Ishikawa (cell line): ENCODE measurements around the gene SAG.

ENCODE experiments used
- CREB1 ChIP-seq: IDR thresholded peaks from 2 replicates; pipeline ENCODE4 v1.6.1; 2012; ENCODE audit warnings: low read depth
- EP300 ChIP-seq: IDR thresholded peaks from 2 replicates; pipeline ENCODE4 v1.6.1; 2012; ENCODE audit warnings: borderline replicate concordance
- MAX ChIP-seq: IDR thresholded peaks from 2 replicates; pipeline ENCODE4 v1.6.1; 2012
- USF1 ChIP-seq: IDR thresholded peaks from 2 replicates; pipeline ENCODE4 v1.6.1; 2012

GRCh38 chr2:233360771-233361176, 53.2 kb downstream of the SAG start:
- TF ChIP-seq USF1 (no peak), CREB1 (no peak), MAX (no peak), EP300 (no peak)
